Measurements from ENCODE around the gene NELFE.
"Not testable (repeated sequence)": the region's sequence is repeated elsewhere in the genome, so short reads cannot be mapped to it uniquely, and the experiment has no call there.

Gene NELFE

DNA sequence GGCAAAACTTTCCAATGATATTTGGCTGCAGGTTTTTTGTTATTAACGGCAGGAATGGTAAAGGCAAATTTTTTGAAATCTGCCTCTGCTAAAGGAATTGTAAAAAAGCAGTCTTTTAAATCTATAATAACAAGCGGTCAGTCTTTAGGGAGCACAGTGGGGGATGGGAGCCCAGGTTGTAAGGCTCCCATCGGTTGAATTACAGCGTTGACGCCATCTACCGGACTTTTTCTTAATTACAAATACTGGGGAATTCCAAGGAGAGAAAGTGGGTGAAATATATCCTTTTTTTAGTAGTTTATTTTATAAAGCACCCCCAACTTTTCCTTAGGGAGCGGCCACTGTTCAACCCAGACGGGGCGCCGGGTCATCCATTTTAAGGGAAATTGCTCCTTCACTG, 30.6 kb upstream of the NELFE start:
- not testable (repeated sequence) for H3K27ac ChIP-seq (ENCODE audit: low read length); H3K36me3 ChIP-seq (ENCODE audit: control insufficient read depth in 1 of 2, insufficient read depth in 2 of 2, low read length in 2 of 2); H3K27me3 ChIP-seq (ENCODE audit: low read depth, low read length); H3K9me3 ChIP-seq (ENCODE audit: control insufficient read depth in 1 of 2, low read length in 2 of 2); H3K4me3 ChIP-seq (ENCODE audit: low read depth in 1 of 2, low read length in 2 of 2); H3K4me1 ChIP-seq (ENCODE audit: control insufficient read depth in 1 of 2, insufficient read depth in 2 of 2, low read length in 2 of 2)

DNA sequence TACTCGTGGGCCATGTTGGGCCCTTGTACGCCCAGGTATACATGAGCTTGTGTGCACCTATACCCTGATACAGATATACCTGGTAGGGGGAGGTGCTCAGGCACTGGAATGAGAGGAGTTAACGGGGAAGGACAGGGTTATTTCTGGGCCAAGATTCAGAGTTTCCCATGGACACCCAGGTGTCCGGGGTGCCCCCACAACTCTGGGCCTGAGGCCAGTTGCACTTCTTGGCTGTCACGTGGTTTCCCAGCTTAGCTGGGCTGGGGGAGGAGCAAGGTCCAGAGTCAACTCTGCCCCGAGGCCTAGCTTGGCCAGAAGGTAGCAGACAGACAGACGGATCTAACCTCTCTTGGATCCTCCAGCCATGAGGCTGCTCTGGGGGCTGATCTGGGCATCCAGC, 23.0 kb upstream of the NELFE start, which contains the start of gene C4A:
TSS of gene C4A (plus strand) at position 314 of the 400 bp plus-strand sequence. CDS start at position 365, 51 bp downstream.
- not testable (repeated sequence) for H3K9me3 ChIP-seq (ENCODE audit: control insufficient read depth in 1 of 2, low read length in 2 of 2); H3K4me3 ChIP-seq (ENCODE audit: low read depth in 1 of 2, low read length in 2 of 2); H3K27me3 ChIP-seq (ENCODE audit: low read depth, low read length); H3K27ac ChIP-seq (ENCODE audit: low read length); H3K4me1 ChIP-seq (ENCODE audit: control insufficient read depth in 1 of 2, insufficient read depth in 2 of 2, low read length in 2 of 2)
- peaks cover 11 to 16% of the 10 kb centered on the region in 2 donors for H3K36me3 ChIP-seq (ENCODE audit: control insufficient read depth in 1 of 2, insufficient read depth in 2 of 2, low read length in 2 of 2)

DNA sequence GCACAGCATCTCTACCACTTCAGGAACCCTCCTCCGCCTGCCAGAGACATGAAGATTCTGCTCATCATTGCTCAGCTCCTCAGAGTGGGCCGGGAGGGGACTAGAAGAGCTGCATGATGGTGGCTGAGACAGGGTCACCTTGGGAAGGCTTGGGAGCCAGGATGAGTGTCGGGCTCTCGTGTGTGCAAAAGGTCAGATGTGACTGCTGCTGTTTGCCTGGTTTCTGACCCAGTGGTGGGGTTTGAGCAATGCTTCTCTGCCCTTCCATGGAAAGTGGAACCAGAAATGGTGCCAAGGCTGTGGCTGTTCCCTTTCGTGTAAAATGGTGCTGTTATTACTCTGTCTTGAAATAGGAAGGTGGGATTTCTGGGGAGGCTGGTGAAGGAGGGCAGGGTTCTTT, 22.2 kb upstream of the NELFE start:
- not testable (repeated sequence) for H3K27me3 ChIP-seq (ENCODE audit: low read depth, low read length); H3K4me1 ChIP-seq (ENCODE audit: control insufficient read depth in 1 of 2, insufficient read depth in 2 of 2, low read length in 2 of 2); H3K9me3 ChIP-seq (ENCODE audit: control insufficient read depth in 1 of 2, low read length in 2 of 2); H3K4me3 ChIP-seq (ENCODE audit: low read depth in 1 of 2, low read length in 2 of 2); H3K27ac ChIP-seq (ENCODE audit: low read length)
- peaks cover 11 to 16% of the 10 kb centered on the region in 2 donors for H3K36me3 ChIP-seq (ENCODE audit: control insufficient read depth in 1 of 2, insufficient read depth in 2 of 2, low read length in 2 of 2)

DNA sequence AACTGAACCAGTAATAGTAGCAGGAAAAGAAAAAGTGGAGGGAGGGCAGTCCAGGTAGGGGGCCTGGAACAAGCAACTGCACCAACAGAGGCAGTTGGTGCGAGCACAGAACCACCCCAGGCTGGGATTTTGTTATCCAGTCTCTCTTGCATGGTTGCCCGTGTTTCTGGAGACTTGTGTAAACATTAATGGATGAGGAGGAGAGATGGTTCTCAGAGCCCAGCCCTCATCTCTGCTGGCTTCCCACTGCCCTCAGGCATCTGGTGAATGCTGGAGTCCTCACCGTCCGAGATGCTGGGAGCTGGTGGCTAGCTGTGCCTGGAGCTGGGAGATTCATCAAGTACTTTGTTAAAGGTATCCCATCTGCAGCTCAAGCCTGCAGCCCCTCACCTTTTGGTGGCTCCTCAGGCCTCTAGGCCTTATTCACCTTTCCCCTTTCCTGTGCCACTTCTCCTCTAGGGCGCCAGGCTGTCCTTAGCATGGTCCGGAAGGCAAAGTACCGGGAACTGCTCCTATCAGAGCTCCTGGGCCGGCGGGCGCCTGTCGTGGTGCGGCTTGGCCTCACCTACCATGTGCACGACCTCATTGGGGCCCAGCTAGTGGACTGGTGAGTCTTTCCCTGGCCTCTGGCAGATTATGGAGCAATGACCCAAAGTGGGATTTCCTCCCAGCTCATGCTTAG, 21.6 kb upstream of the NELFE start:
- H3K27me3 ChIP-seq (ENCODE audit: low read depth, low read length); H3K9me3 ChIP-seq (ENCODE audit: control insufficient read depth in 1 of 2, low read length in 2 of 2); H3K4me3 ChIP-seq (ENCODE audit: low read depth in 1 of 2, low read length in 2 of 2); H3K27ac ChIP-seq (ENCODE audit: low read length); H3K4me1 ChIP-seq (ENCODE audit: control insufficient read depth in 1 of 2, insufficient read depth in 2 of 2, low read length in 2 of 2): not testable (repeated sequence)
- H3K36me3 ChIP-seq (ENCODE audit: control insufficient read depth in 1 of 2, insufficient read depth in 2 of 2, low read length in 2 of 2), result peaks cover 11 to 16% of the 10 kb centered on the region in 2 donors

DNA sequence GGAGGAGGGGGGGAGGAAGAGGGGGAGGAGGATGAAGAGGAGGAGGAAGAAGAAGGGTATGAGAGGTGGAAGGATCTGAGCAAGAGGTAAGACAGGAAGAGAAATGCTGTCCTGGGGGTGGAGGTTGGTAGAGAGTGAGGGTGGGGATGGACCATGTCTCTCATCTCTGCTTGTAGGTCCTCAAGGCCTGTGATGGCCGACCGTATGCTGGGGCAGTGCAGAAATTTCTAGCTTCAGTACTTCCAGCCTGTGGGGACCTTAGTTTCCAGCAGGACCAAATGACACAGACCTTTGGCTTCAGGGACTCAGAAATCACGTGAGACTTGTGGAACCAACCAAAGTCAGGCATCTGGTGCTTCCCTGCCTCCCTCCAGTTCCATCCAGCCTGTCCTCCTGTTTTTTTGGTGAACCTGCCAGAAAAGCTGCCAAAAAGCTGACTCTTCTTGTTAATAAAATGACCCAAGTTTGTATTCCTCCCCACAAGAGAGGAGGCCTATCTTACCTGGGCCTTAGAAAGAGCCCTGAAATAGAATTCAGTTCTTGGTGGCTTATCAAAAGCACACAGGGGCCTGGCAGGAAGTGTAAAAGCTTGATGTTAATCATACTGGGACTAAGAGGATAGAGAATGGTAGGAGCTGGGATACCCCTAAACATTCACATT, 20.6 kb upstream of the NELFE start:
- H3K27me3 ChIP-seq (ENCODE audit: low read depth, low read length), result no peaks in the 10 kb centered on the region
- no peak overlapping the region for H3K27ac ChIP-seq (ENCODE audit: low read length)
- H3K36me3 ChIP-seq (ENCODE audit: control insufficient read depth in 1 of 2, insufficient read depth in 2 of 2, low read length in 2 of 2), result peaks cover 11 to 16% of the 10 kb centered on the region in 2 donors
- no peak overlapping the region for H3K4me3 ChIP-seq (ENCODE audit: low read depth in 1 of 2, low read length in 2 of 2)
- no peaks in the 10 kb centered on the region for H3K4me1 ChIP-seq (ENCODE audit: control insufficient read depth in 1 of 2, insufficient read depth in 2 of 2, low read length in 2 of 2)
- H3K9me3 ChIP-seq (ENCODE audit: control insufficient read depth in 1 of 2, low read length in 2 of 2), result no peaks in the 10 kb centered on the region

DNA sequence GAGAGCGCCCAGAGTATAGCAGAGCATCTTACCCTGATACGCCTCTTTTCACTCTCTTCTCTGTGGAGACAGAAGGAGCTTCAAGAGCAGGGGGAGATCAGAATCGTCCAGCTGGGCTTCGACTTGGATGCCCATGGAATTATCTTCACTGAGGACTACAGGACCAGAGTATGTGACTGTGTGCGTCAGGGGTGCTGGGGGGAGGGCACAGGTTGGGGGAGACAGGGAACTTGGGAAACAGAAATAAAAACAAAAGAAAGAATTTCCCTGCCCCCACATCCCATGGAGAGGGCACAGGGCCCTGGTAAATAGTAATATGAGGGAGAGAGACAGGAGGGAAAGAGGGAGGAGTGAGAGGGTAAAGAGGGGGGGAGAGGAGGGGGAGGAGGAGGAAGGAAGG, 20.1 kb upstream of the NELFE start:
- no peaks in the 10 kb centered on the region for H3K4me1 ChIP-seq (ENCODE audit: control insufficient read depth in 1 of 2, insufficient read depth in 2 of 2, low read length in 2 of 2)
- no peaks in the 10 kb centered on the region for H3K9me3 ChIP-seq (ENCODE audit: control insufficient read depth in 1 of 2, low read length in 2 of 2)
- H3K4me3 ChIP-seq (ENCODE audit: low read depth in 1 of 2, low read length in 2 of 2), result no peak overlapping the region
- no peak overlapping the region for H3K27ac ChIP-seq (ENCODE audit: low read length)
- H3K27me3 ChIP-seq (ENCODE audit: low read depth, low read length), result no peaks in the 10 kb centered on the region
- peaks cover 11 to 16% of the 10 kb centered on the region in 2 donors for H3K36me3 ChIP-seq (ENCODE audit: control insufficient read depth in 1 of 2, insufficient read depth in 2 of 2, low read length in 2 of 2)

DNA sequence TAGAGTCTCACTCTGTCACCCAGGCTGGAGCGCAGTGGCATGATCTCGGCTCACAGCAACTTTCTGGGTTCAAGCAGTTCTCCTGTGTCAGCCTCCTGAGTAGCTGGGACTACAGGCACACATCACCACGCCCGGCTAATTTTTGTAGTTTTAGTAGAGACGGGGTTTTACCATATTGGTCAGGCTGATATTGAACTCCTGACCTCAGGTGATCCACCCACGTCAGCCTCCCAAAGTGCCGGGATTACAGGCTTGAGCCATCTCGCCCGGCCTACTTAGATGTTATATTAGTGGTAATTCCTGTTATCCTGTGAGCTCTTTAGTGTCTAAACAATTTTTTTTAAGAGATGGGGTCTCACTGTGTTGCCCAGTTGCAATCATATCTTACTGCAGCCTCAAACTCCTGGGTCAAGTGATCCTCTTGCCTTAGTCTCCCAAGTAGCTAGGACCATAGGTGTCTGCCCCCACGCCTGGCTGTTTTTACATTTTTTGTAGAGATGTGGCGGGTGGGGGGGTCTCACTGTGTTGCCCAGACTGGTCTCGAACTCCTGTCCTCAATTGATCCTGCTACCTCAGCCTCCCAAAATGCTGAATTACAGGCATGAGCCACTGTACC, 19.2 kb upstream of the NELFE start:
- no peak overlapping the region for H3K4me3 ChIP-seq (ENCODE audit: low read depth in 1 of 2, low read length in 2 of 2)
- H3K27me3 ChIP-seq (ENCODE audit: low read depth, low read length), result no peaks in the 10 kb centered on the region
- H3K36me3 ChIP-seq (ENCODE audit: control insufficient read depth in 1 of 2, insufficient read depth in 2 of 2, low read length in 2 of 2), result peaks cover 11 to 16% of the 10 kb centered on the region in 2 donors
- H3K4me1 ChIP-seq (ENCODE audit: control insufficient read depth in 1 of 2, insufficient read depth in 2 of 2, low read length in 2 of 2), result peaks cover 6 to 8% of the 10 kb centered on the region in 2 donors
- H3K27ac ChIP-seq (ENCODE audit: low read length), result no peak overlapping the region
- H3K9me3 ChIP-seq (ENCODE audit: control insufficient read depth in 1 of 2, low read length in 2 of 2), result no peaks in the 10 kb centered on the region

DNA sequence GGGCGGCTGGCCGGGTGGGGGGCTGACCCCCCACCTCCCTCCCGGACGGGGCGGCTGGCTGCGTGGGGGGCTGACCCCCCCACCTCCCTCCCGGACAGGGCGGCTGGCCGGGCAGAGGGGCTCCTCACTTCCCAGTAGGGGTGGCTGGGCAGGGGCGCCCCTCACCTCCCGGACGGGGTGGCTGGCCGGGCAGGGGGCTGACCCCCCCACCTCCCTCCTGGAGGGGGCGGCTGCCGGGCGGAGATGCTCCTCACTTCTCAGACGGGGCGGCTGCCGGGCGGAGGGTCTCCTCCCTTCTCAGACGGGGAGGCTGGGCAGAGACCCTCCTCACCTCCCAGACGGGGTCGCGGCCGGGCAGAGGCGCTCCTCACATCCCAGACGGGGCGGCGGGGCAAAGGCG, 17.3 kb upstream of the NELFE start:
- not testable (repeated sequence) for H3K4me3 ChIP-seq (ENCODE audit: low read depth in 1 of 2, low read length in 2 of 2); H3K27me3 ChIP-seq (ENCODE audit: low read depth, low read length); H3K27ac ChIP-seq (ENCODE audit: low read length); H3K9me3 ChIP-seq (ENCODE audit: control insufficient read depth in 1 of 2, low read length in 2 of 2)
- Histone ChIP-seq H3K4me1 (ENCODE audit: control insufficient read depth in 1 of 2, insufficient read depth in 2 of 2, low read length in 2 of 2) (peaks cover 6 to 18% of the 10 kb centered on the region in 2 donors), H3K36me3 (ENCODE audit: control insufficient read depth in 1 of 2, insufficient read depth in 2 of 2, low read length in 2 of 2) (peaks cover 11 to 30% of the 10 kb centered on the region in 2 donors)

DNA sequence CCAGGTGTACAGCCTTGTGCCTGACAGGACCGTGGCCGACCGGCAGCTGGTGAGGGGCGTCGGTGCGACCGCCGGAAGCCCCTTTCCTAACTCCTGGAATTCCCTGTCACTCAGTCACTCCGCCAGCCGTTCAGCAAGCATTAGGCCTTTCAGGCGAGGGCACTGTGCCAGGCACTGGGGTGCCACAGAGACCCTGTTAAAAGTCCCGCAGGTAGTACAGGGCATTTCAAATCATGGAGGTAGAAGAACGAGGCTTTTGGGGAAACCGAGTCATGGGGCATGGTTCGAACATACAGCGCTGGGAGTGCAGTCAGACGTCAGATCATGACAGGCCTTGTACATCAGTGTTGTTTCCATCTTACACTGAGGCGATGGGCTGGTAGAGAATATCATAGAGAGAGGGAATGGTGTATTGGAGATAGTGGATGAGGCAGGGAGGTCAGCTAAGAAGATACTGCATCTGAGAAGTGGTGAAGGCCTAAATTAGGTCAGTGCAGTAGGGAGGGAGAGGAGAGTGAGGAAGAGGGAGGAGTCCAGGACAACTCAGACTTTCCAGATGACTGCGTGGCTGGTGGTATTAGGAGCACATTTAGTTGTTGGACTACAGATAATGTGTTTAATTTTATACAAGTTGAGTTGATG, 14.1 kb upstream of the NELFE start:
- no peaks in the 10 kb centered on the region for H3K27me3 ChIP-seq (ENCODE audit: low read depth, low read length)
- peaks cover 13 to 42% of the 10 kb centered on the region in 2 donors for H3K36me3 ChIP-seq (ENCODE audit: control insufficient read depth in 1 of 2, insufficient read depth in 2 of 2, low read length in 2 of 2)
- peak overlapping the region; percentile 85 to 97 for H3K4me3 ChIP-seq (ENCODE audit: low read depth in 1 of 2, low read length in 2 of 2)
- H3K4me1 ChIP-seq (ENCODE audit: control insufficient read depth in 1 of 2, insufficient read depth in 2 of 2, low read length in 2 of 2), result peaks cover 6 to 26% of the 10 kb centered on the region in 2 donors
- H3K9me3 ChIP-seq (ENCODE audit: control insufficient read depth in 1 of 2, low read length in 2 of 2), result no peaks in the 10 kb centered on the region
- peak overlapping the region; percentile 99 for H3K27ac ChIP-seq (ENCODE audit: low read length)

DNA sequence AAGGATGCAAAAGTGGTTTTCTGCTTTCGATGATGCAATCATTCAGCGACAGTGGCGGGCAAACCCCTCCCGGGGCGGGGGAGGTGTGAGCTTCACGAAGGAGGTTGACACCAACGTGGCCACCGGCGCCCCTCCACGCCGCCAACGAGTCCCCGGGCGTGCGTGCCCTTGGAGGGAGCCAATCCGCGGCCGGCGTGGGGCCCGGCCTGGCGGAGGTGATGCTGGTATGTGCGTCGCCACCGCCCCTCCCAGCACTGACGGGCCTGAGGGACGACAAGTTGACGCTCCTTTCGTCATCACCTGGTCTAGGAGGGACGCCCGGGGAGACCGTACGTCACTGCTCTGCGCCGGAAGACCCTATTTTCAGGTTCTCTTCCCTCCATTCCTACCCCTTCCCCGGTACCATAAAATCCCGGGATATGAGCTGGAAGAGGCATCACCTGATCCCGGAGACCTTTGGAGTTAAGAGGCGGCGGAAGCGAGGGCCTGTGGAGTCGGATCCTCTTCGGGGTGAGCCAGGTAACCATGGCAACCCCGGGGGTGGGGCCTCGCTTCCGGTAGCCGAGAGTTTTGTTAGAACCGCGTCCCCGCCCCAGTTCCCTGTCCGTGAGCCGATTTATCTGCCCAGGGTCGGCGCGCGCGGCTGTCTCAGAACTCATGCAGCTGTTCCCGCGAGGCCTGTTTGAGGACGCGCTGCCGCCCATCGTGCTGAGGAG, 13.4 kb upstream of the NELFE start, which contains the start of gene DXO:
TSS of gene DXO (minus strand) at position 146 of the 716 bp plus-strand sequence. CDS start 463 bp downstream, outside the sequence.
- H3K4me1 ChIP-seq (ENCODE audit: control insufficient read depth in 1 of 2, insufficient read depth in 2 of 2, low read length in 2 of 2), result peaks cover 6 to 26% of the 10 kb centered on the region in 2 donors
- peak within 1 kb of the TSS; percentile 99 for H3K27ac ChIP-seq (ENCODE audit: low read length)
- no peaks in the 10 kb centered on the region for H3K9me3 ChIP-seq (ENCODE audit: control insufficient read depth in 1 of 2, low read length in 2 of 2)
- no peaks in the 10 kb centered on the region for H3K27me3 ChIP-seq (ENCODE audit: low read depth, low read length)
- H3K36me3 ChIP-seq (ENCODE audit: control insufficient read depth in 1 of 2, insufficient read depth in 2 of 2, low read length in 2 of 2), result peaks cover 15 to 49% of the 10 kb centered on the region in 2 donors
- H3K4me3 ChIP-seq (ENCODE audit: low read depth in 1 of 2, low read length in 2 of 2), result peak within 1 kb of the TSS; percentile 85 to 97

All from muscle layer of duodenum (tissue), 2 donors.